Measurements from ENCODE around the gene TNS1. TPM values are rescaled to one million over a fixed set of nuclear protein-coding genes. Genes with fewer than 3 reads are reported as not detected.
A peak's percentile ranks its signal among the peaks of the same experiment; 100 is the strongest.

Gene TNS1
- total RNA-seq, 4 donors from 2014 or later: 169 to 316 (median 229) TPM

DNA sequence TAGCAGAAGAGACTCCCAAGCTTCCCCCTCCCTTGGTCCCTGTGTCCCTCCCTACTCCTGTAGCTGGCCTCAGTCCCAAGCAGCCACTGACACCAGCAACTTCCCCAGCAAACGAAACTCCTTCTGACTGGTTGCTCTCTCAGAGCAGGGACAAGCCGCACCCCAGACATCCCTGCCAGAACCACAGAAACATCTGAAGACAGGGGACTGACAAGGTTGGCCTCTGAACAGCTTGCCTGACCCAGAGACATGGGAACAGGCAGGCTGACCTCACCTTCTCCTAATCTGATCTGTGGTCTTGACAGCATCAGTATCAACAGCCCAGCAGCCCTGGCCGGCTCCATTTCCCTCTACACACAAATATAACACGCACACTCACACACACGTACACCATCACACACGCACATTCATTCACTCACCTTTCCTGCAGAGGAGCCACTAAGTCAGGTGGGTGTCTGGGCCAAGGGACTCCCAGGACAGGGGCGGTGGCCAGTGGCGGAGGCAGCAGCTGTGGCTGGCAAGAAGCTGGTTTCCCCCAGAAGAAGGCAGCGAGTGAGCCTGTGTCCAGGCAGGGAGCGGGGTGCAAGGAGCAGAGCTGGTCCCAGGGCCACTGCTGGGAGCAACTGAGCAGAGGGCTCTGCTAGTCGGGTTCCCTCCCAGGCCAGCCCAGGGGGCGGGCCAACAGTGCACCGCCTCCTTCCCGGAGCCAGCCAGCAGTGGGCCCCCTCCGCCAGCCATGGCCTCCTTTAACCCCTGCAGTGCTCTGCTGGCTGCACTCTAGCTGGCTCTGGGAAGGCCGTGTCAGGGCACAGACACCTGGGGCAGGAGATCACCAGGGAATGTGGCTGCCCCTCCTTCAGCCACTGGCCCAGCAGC is 59.1 kb downstream of the TNS1 start:
- TF ChIP-seq CTCF (IDR thresholded peaks at IDR 0.05): peak in 4 of 6 experiments; percentile 16 to 49 (median 25)
- peak; percentile 93 to 98 for TF ChIP-seq POLR2A (IDR thresholded peaks at IDR 0.05)
- Histone ChIP-seq H3K27ac (peak overlapping the region; percentile 96 to 99 (median 97)), H3K4me1 (peaks cover 46 to 57% of the 10 kb centered on the region in 2 donors), H3K4me3 (replicated peaks in 1 of 3) (peak overlapping the region; percentile 18 to 98 (median 77)), H3K9me3 (no peaks in the 10 kb centered on the region), H3K36me3 (no peaks in the 10 kb centered on the region), H3K27me3 (no peaks in the 10 kb centered on the region)
- 0 to 1% methylated on average over 5 to 14 of the region's 16 CpGs for WGBS, 2 donors
- peak; percentile 90 to 93 for DNase-seq
- intact Hi-C loops (cut with DNase I): no loop called here

- TF ChIP-seq CTCF (IDR thresholded peaks at IDR 0.05) (no peak), POLR2A (IDR thresholded peaks at IDR 0.05) (no peak)
- Histone ChIP-seq H3K36me3 (no peaks in the 10 kb centered on the region), H3K4me3 (replicated peaks in 1 of 3) (peak overlapping the region; percentile 16 to 98 (median 77)), H3K9me3 (no peaks in the 10 kb centered on the region), H3K27me3 (no peaks in the 10 kb centered on the region), H3K4me1 (peaks cover 49 to 58% of the 10 kb centered on the region in 2 donors), H3K27ac (peak overlapping the region; percentile 96 to 99 (median 97))
- DNase-seq: no peak
- WGBS, 2 donors: 4 to 11% methylated on average over 2 to 3 of the region's 3 CpGs
- intact Hi-C loops (cut with DNase I): no loop called here
These were observed 60.0 kb downstream of the TNS1 start for GRCh38 chr2:217942731-217943335.

- peak; percentile 74 to 78 for DNase-seq
- H3K4me3 ChIP-seq (replicated peaks in 1 of 3): peak overlapping the region; percentile 16 to 98 (median 77)
- no peaks in the 10 kb centered on the region for H3K9me3 ChIP-seq
- H3K36me3 ChIP-seq: no peaks in the 10 kb centered on the region
- no peaks in the 10 kb centered on the region for H3K27me3 ChIP-seq
- intact Hi-C loops (cut with DNase I): no loop called here
- H3K27ac ChIP-seq: peak overlapping the region; percentile 96 to 99 (median 97)
- 18 to 22% methylated on average over 6 to 8 of the region's 8 CpGs for WGBS, 2 donors
- peaks cover 54 to 58% of the 10 kb centered on the region in 2 donors for H3K4me1 ChIP-seq
- peak in 1 of 2 donors; percentile 26 for TF ChIP-seq POLR2A (IDR thresholded peaks at IDR 0.05)
- no peak for TF ChIP-seq CTCF (IDR thresholded peaks at IDR 0.05)
These were observed 60.7 kb downstream of the TNS1 start for GRCh38 chr2:217941886-217942728.

GRCh38 chr2:217941339-217941738 is 61.5 kb downstream of the TNS1 start:
- peak in 1 of 2 donors; percentile 29 for DNase-seq
- peaks cover 62 to 63% of the 10 kb centered on the region in 2 donors for H3K4me1 ChIP-seq
- no peaks in the 10 kb centered on the region for H3K9me3 ChIP-seq
- peak overlapping the region in 2 of 3 donors; percentile 77 to 98 for H3K4me3 ChIP-seq (replicated peaks in 1 of 3)
- TF ChIP-seq CTCF (IDR thresholded peaks at IDR 0.05) (no peak), POLR2A (IDR thresholded peaks at IDR 0.05) (no peak)
- intact Hi-C loops (cut with DNase I): no loop called here
- WGBS, 2 donors: 24 to 29% methylated on average over 10 to 11 of the region's 11 CpGs
- H3K27me3 ChIP-seq: no peaks in the 10 kb centered on the region
- H3K27ac ChIP-seq: peak overlapping the region; percentile 96 to 99 (median 97)
- H3K36me3 ChIP-seq: no peaks in the 10 kb centered on the region

Data from thyroid gland (tissue), 4 donors.